ENCODE data around the gene GIMAP7.
"Not testable (repeated sequence)": the region's sequence is repeated elsewhere in the genome, so short reads cannot be mapped to it uniquely, and the experiment has no call there.

Gene GIMAP7

GRCh38 chr7:150513758-150514157, 914 bp upstream of the GIMAP7 start:
- no peak for DNase-seq (ENCODE audit: low read depth in 2 of 2)

GRCh38 chr7:150515248-150516147, 826 bp downstream of the GIMAP7 start:
- DNase-seq (ENCODE audit: low read depth in 2 of 2) = no peak

GRCh38 chr7:150516956-150517745, 2.5 kb downstream of the GIMAP7 start:
- no peak for DNase-seq (ENCODE audit: low read depth in 2 of 2)

GRCh38 chr7:150519310-150519709, 4.6 kb downstream of the GIMAP7 start:
- DNase-seq (ENCODE audit: low read depth in 2 of 2) = no peak

GRCh38 chr7:150520145-150520544, 5.5 kb downstream of the GIMAP7 start:
- peak in 1 of 2 donors; percentile 34 for DNase-seq (ENCODE audit: low read depth in 2 of 2)

GRCh38 chr7:150522931-150523330, 8.3 kb downstream of the GIMAP7 start:
- not testable (repeated sequence) for DNase-seq (ENCODE audit: low read depth in 2 of 2)

GRCh38 chr7:150524018-150524417, 9.3 kb downstream of the GIMAP7 start:
- DNase-seq (ENCODE audit: low read depth in 2 of 2) = no peak

- no peak for DNase-seq (ENCODE audit: low read depth in 2 of 2)
These were observed 17.0 kb downstream of the GIMAP7 start for GRCh38 chr7:150531704-150532103.

- DNase-seq (ENCODE audit: low read depth in 2 of 2) = no peak
These were observed 23.6 kb downstream of the GIMAP7 start for GRCh38 chr7:150538259-150538658.

GRCh38 chr7:150553163-150553562, 38.5 kb downstream of the GIMAP7 start:
- no peak for DNase-seq (ENCODE audit: low read depth in 2 of 2)

GRCh38 chr7:150556521-150557138, 42.0 kb downstream of the GIMAP7 start:
- DNase-seq (ENCODE audit: low read depth in 2 of 2) = no peak

- DNase-seq (ENCODE audit: low read depth in 2 of 2) = no peak
These were observed 45.8 kb downstream of the GIMAP7 start for GRCh38 chr7:150560486-150560885.

GRCh38 chr7:150562919-150563318, 48.2 kb downstream of the GIMAP7 start:
- no peak for DNase-seq (ENCODE audit: low read depth in 2 of 2)

- no peak for DNase-seq (ENCODE audit: low read depth in 2 of 2)
These were observed 49.3 kb downstream of the GIMAP7 start for GRCh38 chr7:150564006-150564405.

- no peak for DNase-seq (ENCODE audit: low read depth in 2 of 2)
These were observed 49.9 kb downstream of the GIMAP7 start for GRCh38 chr7:150564566-150564965.

GRCh38 chr7:150565239-150565638, 50.6 kb downstream of the GIMAP7 start:
- no peak for DNase-seq (ENCODE audit: low read depth in 2 of 2)

- DNase-seq (ENCODE audit: low read depth in 2 of 2) = no peak
These were observed 51.5 kb downstream of the GIMAP7 start for GRCh38 chr7:150566123-150566522.

GRCh38 chr7:150566572-150566971, 51.9 kb downstream of the GIMAP7 start:
- no peak for DNase-seq (ENCODE audit: low read depth in 2 of 2)

GRCh38 chr7:150567169-150567568, 52.5 kb downstream of the GIMAP7 start, which contains the start of gene GIMAP4:
Gene GIMAP4, plus strand, starts transcription at chr7:150567390. Its CDS starts 2,512 bp downstream, at chr7:150569902.
- DNase-seq (ENCODE audit: low read depth in 2 of 2) = no peak

GRCh38 chr7:150567871-150568301, 53.2 kb downstream of the GIMAP7 start:
- no peak for DNase-seq (ENCODE audit: low read depth in 2 of 2)

- DNase-seq (ENCODE audit: low read depth in 2 of 2) = no peak
These were observed 54.0 kb downstream of the GIMAP7 start for GRCh38 chr7:150568714-150569113.
